ENCODE measurements around the gene DTNA.

DNA sequence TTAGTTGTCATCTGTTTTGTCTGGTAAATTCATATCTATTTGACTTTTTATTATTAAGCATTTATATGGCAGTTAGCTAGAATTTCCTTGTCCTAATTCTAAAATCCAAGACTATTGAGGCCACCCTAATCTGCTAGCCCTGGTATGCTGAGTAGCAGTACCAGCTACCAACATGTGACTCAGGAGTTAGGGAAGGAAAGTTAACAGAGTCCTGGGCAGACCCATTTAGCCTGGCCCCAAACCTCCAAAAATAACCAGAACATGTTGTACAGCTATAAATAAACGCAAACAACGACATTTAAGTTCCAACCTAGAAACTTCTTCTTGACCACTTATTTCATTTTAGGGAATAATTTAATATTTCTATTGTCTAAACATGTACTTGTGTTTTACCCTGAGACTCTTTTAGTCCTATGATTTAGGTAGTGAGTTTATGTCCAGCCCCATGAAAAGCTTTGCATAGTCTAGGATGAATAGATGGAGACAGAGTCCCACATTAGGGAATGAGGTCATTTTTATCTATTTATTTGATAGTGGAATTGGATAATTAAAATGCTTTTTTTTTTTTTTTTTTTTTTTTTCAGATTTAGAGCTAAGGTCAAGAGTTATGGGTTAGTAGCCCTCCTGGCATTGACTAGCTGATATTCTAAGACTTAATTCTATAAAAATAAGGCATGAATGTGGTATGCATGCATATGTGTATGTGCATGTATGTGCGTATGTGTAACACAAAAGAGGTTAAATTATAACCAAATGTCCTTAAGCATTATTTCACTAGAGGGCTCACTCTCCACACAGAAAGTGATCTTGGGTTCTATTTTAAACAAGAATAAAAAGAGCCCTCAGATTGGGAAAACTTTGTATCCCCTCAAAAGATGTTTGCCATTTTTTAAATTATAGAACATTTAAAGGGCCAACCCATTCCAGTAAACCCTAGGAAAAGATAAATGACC is 171.1 kb downstream of the DTNA start:
- no peak for TF ChIP-seq EZH2 (IDR thresholded peaks at IDR 0.05; ENCODE audit: low read length, missing control alignments)
- TF ChIP-seq, protein P1, sequence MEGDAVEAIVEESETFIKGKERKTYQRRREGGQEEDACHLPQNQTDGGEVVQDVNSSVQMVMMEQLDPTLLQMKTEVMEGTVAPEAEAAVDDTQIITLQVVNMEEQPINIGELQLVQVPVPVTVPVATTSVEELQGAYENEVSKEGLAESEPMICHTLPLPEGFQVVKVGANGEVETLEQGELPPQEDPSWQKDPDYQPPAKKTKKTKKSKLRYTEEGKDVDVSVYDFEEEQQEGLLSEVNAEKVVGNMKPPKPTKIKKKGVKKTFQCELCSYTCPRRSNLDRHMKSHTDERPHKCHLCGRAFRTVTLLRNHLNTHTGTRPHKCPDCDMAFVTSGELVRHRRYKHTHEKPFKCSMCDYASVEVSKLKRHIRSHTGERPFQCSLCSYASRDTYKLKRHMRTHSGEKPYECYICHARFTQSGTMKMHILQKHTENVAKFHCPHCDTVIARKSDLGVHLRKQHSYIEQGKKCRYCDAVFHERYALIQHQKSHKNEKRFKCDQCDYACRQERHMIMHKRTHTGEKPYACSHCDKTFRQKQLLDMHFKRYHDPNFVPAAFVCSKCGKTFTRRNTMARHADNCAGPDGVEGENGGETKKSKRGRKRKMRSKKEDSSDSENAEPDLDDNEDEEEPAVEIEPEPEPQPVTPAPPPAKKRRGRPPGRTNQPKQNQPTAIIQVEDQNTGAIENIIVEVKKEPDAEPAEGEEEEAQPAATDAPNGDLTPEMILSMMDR (conservative IDR thresholded peaks at IDR 0.05 in 1 of 2, IDR thresholded peaks at IDR 0.05 in 1 of 2; ENCODE audit: low read depth in 1 of 2, low read length in 2 of 2): peak in 1 of 2 donors; percentile 37

All from fibroblast of lung (primary cell).